GM23338 (cell line): ENCODE results near the gene CMSS1.

Experiments used
- CREB1 ChIP-seq: fragments of 250-450 bp; sonication (Bioruptor Pico); IDR thresholded peaks from 2 replicates; pipeline ENCODE4 v1.5.0; 2020; ENCODE audit warnings: low read depth, mild to moderate bottlenecking, moderate library complexity
- EZH2 ChIP-seq: fragments of 200-600 bp; sonication (generic); IDR thresholded peaks from one replicate; pipeline ENCODE4 v1.8.0; 2017; ENCODE audit warnings: antibody characterized with exemption, mild to moderate bottlenecking, low read depth; ENCODE audit not compliant: unreplicated experiment
- EZH2phosphoT487 ChIP-seq: fragments of 200-600 bp; sonication (generic); IDR thresholded peaks from one replicate; pipeline ENCODE4 v1.8.1; 2018; ENCODE audit warnings: antibody characterized with exemption; ENCODE audit not compliant: unreplicated experiment
- JUNB ChIP-seq: IDR thresholded peaks from one replicate; pipeline ENCODE4 v1.6.1; 2016; ENCODE audit warnings: antibody characterized with exemption; ENCODE audit not compliant: unreplicated experiment
- NANOG ChIP-seq: IDR thresholded peaks from 2 replicates; pipeline ENCODE4 v1.6.1; 2016; ENCODE audit warnings: antibody characterized with exemption, borderline replicate concordance
- POLR2AphosphoS5 ChIP-seq: IDR thresholded peaks from 2 replicates; pipeline ENCODE4 v1.6.1; 2016; ENCODE audit warnings: antibody characterized with exemption, low read depth
- TF ChIP-seq, protein P1 (sequence below), 2 experiments: fragments of 200-600 bp in 1 of 2; sonication (generic) in 1 of 2; conservative IDR thresholded peaks; 2 replicates each; pipeline versions ENCODE4 v1.5.1 to v1.6.1; 2016 to 2017; ENCODE audit warnings: antibody characterized with exemption in 2 of 2, low read depth in 2 of 2, mild to moderate bottlenecking in 2 of 2, moderate library complexity in 1 of 2
- TF ChIP-seq, protein P2 (sequence below): IDR thresholded peaks from one replicate; pipeline ENCODE4 v1.6.1; 2018; ENCODE audit warnings: antibody characterized with exemption; ENCODE audit not compliant: unreplicated experiment

DNA sequence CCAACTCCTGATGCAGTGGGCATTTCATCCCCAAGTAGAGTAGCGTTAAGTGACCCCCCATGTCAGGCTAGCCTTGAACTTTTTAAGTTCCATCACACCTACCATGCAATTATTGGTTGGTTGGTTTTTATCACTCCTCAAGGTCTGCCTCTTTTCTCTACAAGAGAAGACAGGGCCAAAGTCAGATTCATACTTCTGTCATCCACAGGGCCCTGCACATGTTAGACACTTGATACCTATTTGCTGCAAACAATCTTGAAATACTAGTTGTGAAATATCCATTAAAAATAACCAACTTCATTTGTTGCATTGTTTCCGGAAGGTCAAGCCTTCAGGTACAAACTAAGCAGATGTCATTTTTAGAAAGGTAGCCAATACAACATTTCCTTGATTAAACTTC lies 1.2 kb downstream of the CMSS1 start:
- TF ChIP-seq, protein P1, sequence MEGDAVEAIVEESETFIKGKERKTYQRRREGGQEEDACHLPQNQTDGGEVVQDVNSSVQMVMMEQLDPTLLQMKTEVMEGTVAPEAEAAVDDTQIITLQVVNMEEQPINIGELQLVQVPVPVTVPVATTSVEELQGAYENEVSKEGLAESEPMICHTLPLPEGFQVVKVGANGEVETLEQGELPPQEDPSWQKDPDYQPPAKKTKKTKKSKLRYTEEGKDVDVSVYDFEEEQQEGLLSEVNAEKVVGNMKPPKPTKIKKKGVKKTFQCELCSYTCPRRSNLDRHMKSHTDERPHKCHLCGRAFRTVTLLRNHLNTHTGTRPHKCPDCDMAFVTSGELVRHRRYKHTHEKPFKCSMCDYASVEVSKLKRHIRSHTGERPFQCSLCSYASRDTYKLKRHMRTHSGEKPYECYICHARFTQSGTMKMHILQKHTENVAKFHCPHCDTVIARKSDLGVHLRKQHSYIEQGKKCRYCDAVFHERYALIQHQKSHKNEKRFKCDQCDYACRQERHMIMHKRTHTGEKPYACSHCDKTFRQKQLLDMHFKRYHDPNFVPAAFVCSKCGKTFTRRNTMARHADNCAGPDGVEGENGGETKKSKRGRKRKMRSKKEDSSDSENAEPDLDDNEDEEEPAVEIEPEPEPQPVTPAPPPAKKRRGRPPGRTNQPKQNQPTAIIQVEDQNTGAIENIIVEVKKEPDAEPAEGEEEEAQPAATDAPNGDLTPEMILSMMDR (conservative IDR thresholded peaks at IDR 0.05; ENCODE audit: low read depth in 2 of 2) = no peak
- TF ChIP-seq, protein P2, sequence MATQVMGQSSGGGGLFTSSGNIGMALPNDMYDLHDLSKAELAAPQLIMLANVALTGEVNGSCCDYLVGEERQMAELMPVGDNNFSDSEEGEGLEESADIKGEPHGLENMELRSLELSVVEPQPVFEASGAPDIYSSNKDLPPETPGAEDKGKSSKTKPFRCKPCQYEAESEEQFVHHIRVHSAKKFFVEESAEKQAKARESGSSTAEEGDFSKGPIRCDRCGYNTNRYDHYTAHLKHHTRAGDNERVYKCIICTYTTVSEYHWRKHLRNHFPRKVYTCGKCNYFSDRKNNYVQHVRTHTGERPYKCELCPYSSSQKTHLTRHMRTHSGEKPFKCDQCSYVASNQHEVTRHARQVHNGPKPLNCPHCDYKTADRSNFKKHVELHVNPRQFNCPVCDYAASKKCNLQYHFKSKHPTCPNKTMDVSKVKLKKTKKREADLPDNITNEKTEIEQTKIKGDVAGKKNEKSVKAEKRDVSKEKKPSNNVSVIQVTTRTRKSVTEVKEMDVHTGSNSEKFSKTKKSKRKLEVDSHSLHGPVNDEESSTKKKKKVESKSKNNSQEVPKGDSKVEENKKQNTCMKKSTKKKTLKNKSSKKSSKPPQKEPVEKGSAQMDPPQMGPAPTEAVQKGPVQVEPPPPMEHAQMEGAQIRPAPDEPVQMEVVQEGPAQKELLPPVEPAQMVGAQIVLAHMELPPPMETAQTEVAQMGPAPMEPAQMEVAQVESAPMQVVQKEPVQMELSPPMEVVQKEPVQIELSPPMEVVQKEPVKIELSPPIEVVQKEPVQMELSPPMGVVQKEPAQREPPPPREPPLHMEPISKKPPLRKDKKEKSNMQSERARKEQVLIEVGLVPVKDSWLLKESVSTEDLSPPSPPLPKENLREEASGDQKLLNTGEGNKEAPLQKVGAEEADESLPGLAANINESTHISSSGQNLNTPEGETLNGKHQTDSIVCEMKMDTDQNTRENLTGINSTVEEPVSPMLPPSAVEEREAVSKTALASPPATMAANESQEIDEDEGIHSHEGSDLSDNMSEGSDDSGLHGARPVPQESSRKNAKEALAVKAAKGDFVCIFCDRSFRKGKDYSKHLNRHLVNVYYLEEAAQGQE = no peak
- TF ChIP-seq EZH2 (no peak), POLR2AphosphoS5 (no peak), JUNB (no peak), EZH2phosphoT487 (no peak), CREB1 (no peak), NANOG (no peak)
